Measurements from ENCODE around the gene SATB2. TPM values are rescaled to one million over a fixed set of nuclear protein-coding genes. Genes with fewer than 3 reads are reported as not detected.

SATB2 gene
- total RNA-seq, 1 experiment from 2014 or later, result 7.8 TPM

GRCh38 chr2:199455210-199455544 is 2.6 kb downstream of the SATB2 start:
- TSS peak; percentile 20 for BruUV-seq (replicated peaks)

GRCh38 chr2:199452991-199453379 is 4.8 kb downstream of the SATB2 start:
- no peaks in the 10 kb centered on the region for H3K36me3 ChIP-seq (ENCODE audit: low read depth)
- CTCF ChIA-PET, result no interaction called here
- no peak overlapping the region for H3K27ac ChIP-seq
- H4K20me1 ChIP-seq (ENCODE audit: insufficient read depth), result no peaks in the 10 kb centered on the region
- no peaks in the 10 kb centered on the region for H3K27me3 ChIP-seq (ENCODE audit: insufficient read depth, low read depth)
- H3F3A ChIP-seq (ENCODE audit: insufficient read depth, low read depth), result no peaks in the 10 kb centered on the region
- intact Hi-C loops (cut with micrococcal nuclease; ENCODE audit: unreplicated experiment), result loop anchor here (10.0 kb wide), 1 partner anchor 462 kb away; the partner anchor contains the start of gene C2orf69
- no peaks in the 10 kb centered on the region for H3K9me2 ChIP-seq (ENCODE audit: insufficient read depth)
- no peak overlapping the region for H2AFZ ChIP-seq
- no TSS peak for BruUV-seq (replicated peaks)
- POLR2A ChIA-PET (ENCODE audit: unreplicated experiment), result interaction anchor here (0.6 kb wide), 1 partner anchor 54 kb away, joined by 3 read pairs; no protein-coding TSS in a partner anchor
- H3K79me2 ChIP-seq (ENCODE audit: low read depth), result no peaks in the 10 kb centered on the region
- no peak overlapping the region for H3K4me2 ChIP-seq
- no peak overlapping the region for H3K4me3 ChIP-seq
- H3K9me3 ChIP-seq (ENCODE audit: insufficient read depth, low read depth), result no peaks in the 10 kb centered on the region
- TF ChIP-seq CTCF (conservative IDR thresholded peaks at IDR 0.05), result no peak
- peaks cover 17% of the 10 kb centered on the region for H3K4me1 ChIP-seq (replicated peaks; ENCODE audit: insufficient read depth)
- no peak for DNase-seq

More at GRCh38 chr2:199455210-199455544, 2.6 kb downstream of the SATB2 start:
- H3K4me3 ChIP-seq, result peak overlapping the region; percentile 69
- H4K20me1 ChIP-seq (ENCODE audit: insufficient read depth), result no peaks in the 10 kb centered on the region
- H3K9me3 ChIP-seq (ENCODE audit: insufficient read depth, low read depth), result no peaks in the 10 kb centered on the region
- DNase-seq, result no peak
- H3F3A ChIP-seq (ENCODE audit: insufficient read depth, low read depth), result 0 out of 2 replicates have a peak, but pooled peaks cover 8% of the 10 kb centered on the region
- peak overlapping the region; percentile 100 for H3K4me2 ChIP-seq
- TF ChIP-seq CTCF (conservative IDR thresholded peaks at IDR 0.05) (no peak), EZH2 (IDR thresholded peaks at IDR 0.05; ENCODE audit: low read depth) (no peak)
- no peaks in the 10 kb centered on the region for H3K79me2 ChIP-seq (ENCODE audit: low read depth)
- no peaks in the 10 kb centered on the region for H3K36me3 ChIP-seq (ENCODE audit: low read depth)
- peak overlapping the region; percentile 56 for H2AFZ ChIP-seq
- intact Hi-C loops (cut with micrococcal nuclease; ENCODE audit: unreplicated experiment), result loop anchor here (5.0 to 10.0 kb wide), 2 partner anchors 460 to 1748 kb away; partner anchors contain the start of genes C2orf69 and MARS2
- ChIA-PET CTCF (no interaction called here), POLR2A (ENCODE audit: unreplicated experiment) (no interaction called here)
- H3K4me1 ChIP-seq (replicated peaks; ENCODE audit: insufficient read depth), result peaks cover 17% of the 10 kb centered on the region
- H3K27me3 ChIP-seq (ENCODE audit: insufficient read depth, low read depth), result no peaks in the 10 kb centered on the region
- H3K9me2 ChIP-seq (ENCODE audit: insufficient read depth), result no peaks in the 10 kb centered on the region
- H3K27ac ChIP-seq, result no peak overlapping the region

- Histone ChIP-seq H2AFZ (no peak overlapping the region), H3K27me3 (ENCODE audit: insufficient read depth, low read depth) (no peaks in the 10 kb centered on the region), H3K9me2 (ENCODE audit: insufficient read depth) (no peaks in the 10 kb centered on the region), H4K20me1 (ENCODE audit: insufficient read depth) (no peaks in the 10 kb centered on the region), H3K4me3 (no peak overlapping the region), H3K79me2 (ENCODE audit: low read depth) (no peaks in the 10 kb centered on the region), H3K4me2 (no peak overlapping the region), H3K36me3 (ENCODE audit: low read depth) (no peaks in the 10 kb centered on the region), H3K9me3 (ENCODE audit: insufficient read depth, low read depth) (no peaks in the 10 kb centered on the region), H3K4me1 (replicated peaks; ENCODE audit: insufficient read depth) (peaks cover 17% of the 10 kb centered on the region), H3K27ac (no peak overlapping the region), H3F3A (ENCODE audit: insufficient read depth, low read depth) (no peaks in the 10 kb centered on the region)
- no peak for TF ChIP-seq CTCF (conservative IDR thresholded peaks at IDR 0.05)
- TF ChIP-seq EZH2 (IDR thresholded peaks at IDR 0.05; ENCODE audit: low read depth), result no peak
- no peak for DNase-seq
- intact Hi-C loops (cut with micrococcal nuclease; ENCODE audit: unreplicated experiment), result loop anchor here (10.0 kb wide), 1 partner anchor 462 kb away; the partner anchor contains the start of gene C2orf69
- no TSS peak for BruUV-seq (replicated peaks)
- POLR2A ChIA-PET (ENCODE audit: unreplicated experiment), result interaction anchor here (0.6 kb wide), 1 partner anchor 54 kb away, joined by 3 read pairs; no protein-coding TSS in a partner anchor
- CTCF ChIA-PET, result no interaction called here
Measured at GRCh38 chr2:199452260-199452990, 5.3 kb downstream of the SATB2 start.
